Lower leg skin (tissue), 4 donors: ENCODE measurements around the gene CDH3. TPM values are rescaled to one million over a fixed set of nuclear protein-coding genes. Genes with fewer than 3 reads are reported as not detected.

Source experiments
- DNase-seq, 2 donors: peaks; one replicate each; pipeline ENCODE4 v3.0.0-alpha.2; 2019; ENCODE audit warnings: low spot score in 2 of 2
- H3K4me3 ChIP-seq: fragments of 200-600 bp; sonication (generic); 2 replicates; pipeline ENCODE4 v1.5.1; 2017; ENCODE audit warnings: mild to moderate bottlenecking, low read depth; ENCODE audit not compliant: poor library complexity, severe bottlenecking
- POLR2A ChIP-seq, 2 donors: fragments of 450-650 bp; IDR thresholded peaks; one replicate each; pipeline ENCODE4 v1.6.1; 2016 to 2017; ENCODE audit warnings: antibody characterized with exemption in 2 of 2, mild to moderate bottlenecking in 1 of 2, moderate library complexity in 1 of 2
- WGBS, 2 donors: methylation state at CpG; one replicate each; pipeline ENCODE4 v1.1.5; 2018; 5-methylcytosine and 5-hydroxymethylcytosine counted together
- intact Hi-C: fragments of 100-400 bp; cut with DNase I; formaldehyde crosslinking; loops from one replicate; pipeline ENCODE4 v1.15.0; 2023; ENCODE audit warnings: low total_unique reads
- total RNA-seq, 4 donors: library from RNA; depleted of rRNA; stranded (reverse); fragments of >200 nt; gene quantifications; one replicate each; pipeline ENCODE4 v1.1.0, GENCODE V29; 2016
- TF ChIP-seq, protein P1 (sequence below), 3 donors: fragments of 450-650 bp; IDR thresholded peaks; one replicate each; pipeline ENCODE4 v1.5.1; 2016; ENCODE audit warnings: antibody characterized with exemption in 3 of 3, mild to moderate bottlenecking in 3 of 3, moderate library complexity in 2 of 3

CDH3 gene
- total RNA-seq, 4 donors from 2014 or later: 34.1 to 43.9 (median 39.7) TPM

DNA sequence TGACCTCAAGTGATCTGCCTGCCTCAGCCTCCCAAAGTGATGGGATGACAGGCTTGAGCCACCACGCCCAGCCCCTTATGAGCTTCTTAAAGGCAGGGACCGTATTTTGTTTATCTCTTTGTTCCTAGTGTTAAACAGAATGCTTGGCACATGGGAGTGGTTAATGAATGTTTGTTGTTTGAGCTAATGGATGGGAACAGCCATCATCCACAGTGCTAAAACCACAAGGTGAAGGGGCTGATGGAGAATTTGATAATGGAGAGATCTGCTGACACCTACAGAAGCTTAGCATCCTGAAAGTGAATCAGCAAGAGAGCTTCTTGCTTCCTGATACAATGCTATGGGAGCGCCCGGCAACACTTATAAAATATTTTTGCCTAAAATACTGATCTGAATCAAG lies 83.4 kb downstream of the CDH3 start:
- H3K4me3 ChIP-seq: no peak overlapping the region
- no peak for DNase-seq
- WGBS, 2 donors: 76 to 78% methylated on average over 4 of the region's 4 CpGs
- TF ChIP-seq POLR2A (IDR thresholded peaks at IDR 0.05): no peak
- TF ChIP-seq, protein P1, sequence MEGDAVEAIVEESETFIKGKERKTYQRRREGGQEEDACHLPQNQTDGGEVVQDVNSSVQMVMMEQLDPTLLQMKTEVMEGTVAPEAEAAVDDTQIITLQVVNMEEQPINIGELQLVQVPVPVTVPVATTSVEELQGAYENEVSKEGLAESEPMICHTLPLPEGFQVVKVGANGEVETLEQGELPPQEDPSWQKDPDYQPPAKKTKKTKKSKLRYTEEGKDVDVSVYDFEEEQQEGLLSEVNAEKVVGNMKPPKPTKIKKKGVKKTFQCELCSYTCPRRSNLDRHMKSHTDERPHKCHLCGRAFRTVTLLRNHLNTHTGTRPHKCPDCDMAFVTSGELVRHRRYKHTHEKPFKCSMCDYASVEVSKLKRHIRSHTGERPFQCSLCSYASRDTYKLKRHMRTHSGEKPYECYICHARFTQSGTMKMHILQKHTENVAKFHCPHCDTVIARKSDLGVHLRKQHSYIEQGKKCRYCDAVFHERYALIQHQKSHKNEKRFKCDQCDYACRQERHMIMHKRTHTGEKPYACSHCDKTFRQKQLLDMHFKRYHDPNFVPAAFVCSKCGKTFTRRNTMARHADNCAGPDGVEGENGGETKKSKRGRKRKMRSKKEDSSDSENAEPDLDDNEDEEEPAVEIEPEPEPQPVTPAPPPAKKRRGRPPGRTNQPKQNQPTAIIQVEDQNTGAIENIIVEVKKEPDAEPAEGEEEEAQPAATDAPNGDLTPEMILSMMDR (IDR thresholded peaks at IDR 0.05): no peak
- intact Hi-C loops: no loop called here

- WGBS, 2 donors: 36 to 39% methylated on average over 3 of the region's 3 CpGs
- no peak for TF ChIP-seq POLR2A (IDR thresholded peaks at IDR 0.05)
- TF ChIP-seq, protein P1 (IDR thresholded peaks at IDR 0.05): no peak
- no peak for DNase-seq
- intact Hi-C loops: no loop called here
- H3K4me3 ChIP-seq: no peak overlapping the region
These were observed 86.5 kb downstream of the CDH3 start for GRCh38 chr16:68731637-68732036.

DNA sequence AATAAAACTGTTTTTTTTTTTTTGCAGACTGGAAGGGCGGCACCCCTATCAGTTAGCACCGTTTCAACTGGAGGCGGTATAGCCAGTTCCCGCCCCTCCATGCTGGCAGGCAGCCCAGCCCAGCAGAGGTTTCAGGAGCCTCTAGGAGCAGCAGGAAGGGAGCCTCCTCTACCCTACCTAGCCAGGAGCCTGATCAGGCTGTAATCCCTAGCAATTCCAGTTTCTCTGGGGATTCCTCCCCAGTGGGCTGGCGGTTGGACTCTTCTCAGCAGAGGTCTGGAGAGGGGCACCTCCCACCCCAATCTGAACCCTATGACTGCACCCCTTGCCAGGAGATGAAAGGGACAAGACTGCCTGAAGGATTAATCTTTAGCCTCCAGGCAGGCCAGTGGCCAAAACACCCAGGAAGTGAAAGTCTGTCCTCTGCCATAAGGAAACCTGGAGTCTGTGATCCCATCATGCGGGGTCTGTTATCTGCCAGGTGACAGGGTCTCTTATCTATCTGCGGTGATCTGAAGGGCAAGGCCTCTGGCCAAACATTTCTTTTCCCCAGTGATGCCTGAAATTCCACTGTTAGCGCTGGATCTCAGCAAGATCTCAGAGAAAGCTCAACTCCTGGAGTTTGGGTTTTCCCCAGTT lies 87.1 kb downstream of the CDH3 start:
- no peak for TF ChIP-seq POLR2A (IDR thresholded peaks at IDR 0.05)
- TF ChIP-seq, protein P1 (IDR thresholded peaks at IDR 0.05): no peak
- peak in 1 of 2 donors; percentile 62 for DNase-seq
- intact Hi-C loops: no loop called here

GRCh38 chr16:68732741-68733399 lies 87.8 kb downstream of the CDH3 start:
- TF ChIP-seq, protein P1 (IDR thresholded peaks at IDR 0.05): no peak
- no peak for TF ChIP-seq POLR2A (IDR thresholded peaks at IDR 0.05)
- intact Hi-C loops: no loop called here
- 30 to 56% methylated on average over 3 to 4 of the region's 4 CpGs for WGBS, 2 donors
- no peak overlapping the region for H3K4me3 ChIP-seq
- DNase-seq: no peak

More for the DNA sequence above, 87.1 kb downstream of the CDH3 start:
- H3K4me3 ChIP-seq: no peak overlapping the region
- 22 to 27% methylated on average over 8 of the region's 8 CpGs for WGBS, 2 donors

GRCh38 chr16:68733570-68733969 lies 88.5 kb downstream of the CDH3 start:
- TF ChIP-seq, protein P1 (IDR thresholded peaks at IDR 0.05): no peak
- no peak for TF ChIP-seq POLR2A (IDR thresholded peaks at IDR 0.05)
- DNase-seq: no peak
- WGBS, 2 donors: 85 to 96% methylated on average over 9 of the region's 9 CpGs
- intact Hi-C loops: no loop called here
- H3K4me3 ChIP-seq: no peak overlapping the region
